Upper lobe of left lung (tissue), 6 donors: ENCODE measurements around the gene C6orf132. TPM values are rescaled to one million over a fixed set of nuclear protein-coding genes. Genes with fewer than 3 reads are reported as not detected.
A peak's percentile ranks its signal among the peaks of the same experiment; 100 is the strongest.

Experiments used
- ATAC-seq, 2 donors: fragments of 200-7000 bp; cut with Tn5 transposase; one replicate each; pipeline ENCODE4 v1.9.1; 2022; ENCODE audit warnings: mild to moderate bottlenecking in 2 of 2, moderate library complexity in 2 of 2; ENCODE audit not compliant: low FRiP score in 2 of 2
- DNase-seq, 2 donors: peaks; one replicate each; pipeline ENCODE4 v3.0.0-alpha.2; 2019 to 2020
- H3K27ac ChIP-seq, 4 donors: fragments of 200-600 bp; sonication (generic); one replicate each; pipeline ENCODE4 v1.5.1; 2016 to 2019
- H3K27me3 ChIP-seq, 4 donors: fragments of 200-600 bp; sonication (generic); one replicate each; pipeline ENCODE4 v1.5.1; 2017 to 2019
- H3K36me3 ChIP-seq, 4 donors: fragments of 200-600 bp; sonication (generic); one replicate each; pipeline ENCODE4 v1.5.1; 2016 to 2019
- H3K4me1 ChIP-seq, 4 donors: fragments of 200-600 bp; sonication (generic); one replicate each; pipeline ENCODE4 v1.5.1; 2018 to 2019
- H3K4me3 ChIP-seq, 4 donors: fragments of 200-600 bp; sonication (generic); one replicate each; pipeline ENCODE4 v1.5.1; 2017 to 2019; ENCODE audit warnings: mild to moderate bottlenecking in 2 of 4, moderate library complexity in 1 of 4
- H3K9me3 ChIP-seq, 4 donors: fragments of 200-600 bp; sonication (generic); one replicate each; pipeline ENCODE4 v1.5.1; 2018 to 2019
- CTCF ChIP-seq, 6 experiments: fragments of 450-650 bp in 4 of 6; fragments of 200-600 bp in 2 of 6; sonication (generic) in 2 of 6; IDR thresholded peaks; one replicate each; pipeline ENCODE4 v1.5.1; 2016 to 2019; ENCODE audit warnings: antibody characterized with exemption in 6 of 6
- EP300 ChIP-seq, 4 donors: sonication (generic); formaldehyde crosslinking; IDR thresholded peaks; one replicate each; pipeline ENCODE4 v1.5.1; 2017; ENCODE audit warnings: antibody characterized with exemption in 4 of 4, control low read depth in 2 of 4
- POLR2A ChIP-seq, 4 donors: fragments of 450-650 bp; IDR thresholded peaks; one replicate each; pipeline ENCODE4 v1.5.1; 2016 to 2017; ENCODE audit warnings: antibody characterized with exemption in 4 of 4, mild to moderate bottlenecking in 2 of 4
- POLR2AphosphoS5 ChIP-seq, 2 donors: sonication (generic); formaldehyde crosslinking; IDR thresholded peaks; one replicate each; pipeline ENCODE4 v1.5.1; 2017; ENCODE audit warnings: antibody characterized with exemption in 2 of 2
- WGBS, 2 donors: methylation state at CpG; one replicate each; pipeline ENCODE4 v1.1.5; 2017 to 2018; 5-methylcytosine and 5-hydroxymethylcytosine counted together
- total RNA-seq, 6 donors: library from RNA; depleted of rRNA in 4 of 6; stranded (reverse); fragments of >200 nt in 4 of 6; gene quantifications; one replicate each; pipeline versions ENCODE4 v1.1.0 to v1.2.1, GENCODE V29; 2016 to 2021
- donor health status: DM: no; HTN: no; CAD: no; lungs with moderate emphysema.
- donor health status: DM: no; HTN: yes; CAD: no; lungs with severe emphysema.

Gene C6orf132
- total RNA-seq, 6 donors from 2014 or later: 9.4 to 26.3 (median 17.0) TPM

- WGBS, 2 donors: 87 to 94% methylated on average over 11 of the region's 11 CpGs
- H3K27ac ChIP-seq: no peak overlapping the region
These were observed 10.9 kb downstream of the C6orf132 start for GRCh38 chr6:42131531-42131930.

GRCh38 chr6:42129360-42129676 lies 13.1 kb downstream of the C6orf132 start:
- DNase-seq (no peak), ATAC-seq (no peak)
- Histone ChIP-seq H3K4me3 (no peak overlapping the region), H3K27ac (no peak overlapping the region), H3K9me3 (no peaks in the 10 kb centered on the region), H3K36me3 (peaks cover 0 to 17% (median 2%) of the 10 kb centered on the region in 4 donors), H3K4me1 (no peaks in the 10 kb centered on the region), H3K27me3 (no peaks in the 10 kb centered on the region)
- WGBS, 2 donors: 95 to 96% methylated on average over 2 of the region's 2 CpGs
- TF ChIP-seq CTCF (IDR thresholded peaks at IDR 0.05) (no peak), POLR2A (IDR thresholded peaks at IDR 0.05) (no peak), EP300 (IDR thresholded peaks at IDR 0.05) (no peak), POLR2AphosphoS5 (IDR thresholded peaks at IDR 0.05) (no peak)

More at GRCh38 chr6:42131531-42131930, 10.9 kb downstream of the C6orf132 start:
- H3K9me3 ChIP-seq: no peaks in the 10 kb centered on the region
- H3K4me1 ChIP-seq: peaks cover 0 to 1% (median 0%) of the 10 kb centered on the region in 4 donors
- DNase-seq: no peak
- H3K36me3 ChIP-seq: peaks cover 0 to 8% (median 2%) of the 10 kb centered on the region in 4 donors
- H3K27me3 ChIP-seq: no peaks in the 10 kb centered on the region
- no peak for TF ChIP-seq POLR2AphosphoS5 (IDR thresholded peaks at IDR 0.05)
- no peak for TF ChIP-seq CTCF (IDR thresholded peaks at IDR 0.05)
- TF ChIP-seq EP300 (IDR thresholded peaks at IDR 0.05): no peak
- TF ChIP-seq POLR2A (IDR thresholded peaks at IDR 0.05): no peak
- no peak for ATAC-seq
- H3K4me3 ChIP-seq: no peak overlapping the region

GRCh38 chr6:42128460-42129359 lies 13.7 kb downstream of the C6orf132 start:
- no peaks in the 10 kb centered on the region for H3K4me1 ChIP-seq
- H3K36me3 ChIP-seq: peaks cover 0 to 17% (median 2%) of the 10 kb centered on the region in 4 donors
- DNase-seq (no peak), ATAC-seq (no peak)
- H3K9me3 ChIP-seq: no peaks in the 10 kb centered on the region
- no peaks in the 10 kb centered on the region for H3K27me3 ChIP-seq
- no peak overlapping the region for H3K27ac ChIP-seq
- no peak overlapping the region for H3K4me3 ChIP-seq
- WGBS, 2 donors: 72 to 76% methylated on average over 22 to 24 of the region's 25 CpGs
- TF ChIP-seq POLR2AphosphoS5 (IDR thresholded peaks at IDR 0.05) (no peak), CTCF (IDR thresholded peaks at IDR 0.05) (peak in 1 of 6 experiments; percentile 14)

- WGBS, 2 donors: 69 to 70% methylated on average over 3 of the region's 3 CpGs
- DNase-seq (no peak), ATAC-seq (no peak)
- Histone ChIP-seq H3K27me3 (no peaks in the 10 kb centered on the region), H3K4me1 (peaks cover 0 to 17% (median 7%) of the 10 kb centered on the region in 4 donors), H3K36me3 (peaks cover 0 to 17% (median 2%) of the 10 kb centered on the region in 4 donors), H3K9me3 (no peaks in the 10 kb centered on the region), H3K27ac (no peak overlapping the region), H3K4me3 (no peak overlapping the region)
- TF ChIP-seq POLR2A (IDR thresholded peaks at IDR 0.05) (no peak), POLR2AphosphoS5 (IDR thresholded peaks at IDR 0.05) (no peak), CTCF (IDR thresholded peaks at IDR 0.05) (no peak), EP300 (IDR thresholded peaks at IDR 0.05) (no peak)
These were observed 16.8 kb downstream of the C6orf132 start for GRCh38 chr6:42125663-42126062.
